HK-2 (cell line): ENCODE results near the gene NAA38.
"Not testable (repeated sequence)": the region's sequence is repeated elsewhere in the genome, so short reads cannot be mapped to it uniquely, and the experiment has no call there.

Experiments used
- DNase-seq: peaks from one replicate; pipeline ENCODE4 v3.0.0-alpha.2; 2018; ENCODE audit not compliant: unreplicated experiment

The NAA38 gene

DNA sequence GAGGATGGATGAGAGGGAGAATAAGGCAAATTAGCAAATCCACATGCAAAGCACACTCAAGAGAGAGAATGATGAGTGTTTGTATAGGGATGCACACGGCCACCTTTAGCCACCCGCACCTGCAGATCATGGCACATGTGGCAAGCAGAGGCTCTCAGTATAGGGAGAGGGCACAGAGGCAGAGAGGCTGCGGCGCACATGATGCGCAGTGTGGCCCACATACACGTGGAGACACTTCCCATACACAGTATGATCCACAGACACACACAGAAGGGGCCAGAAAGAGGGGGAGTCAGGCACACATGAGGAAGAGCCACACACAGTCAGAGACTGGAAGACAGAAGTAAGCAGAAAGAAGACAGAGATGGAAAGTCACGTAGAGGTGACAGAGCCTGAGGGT, 24.7 kb upstream of the NAA38 start:
- no peak for DNase-seq

DNA sequence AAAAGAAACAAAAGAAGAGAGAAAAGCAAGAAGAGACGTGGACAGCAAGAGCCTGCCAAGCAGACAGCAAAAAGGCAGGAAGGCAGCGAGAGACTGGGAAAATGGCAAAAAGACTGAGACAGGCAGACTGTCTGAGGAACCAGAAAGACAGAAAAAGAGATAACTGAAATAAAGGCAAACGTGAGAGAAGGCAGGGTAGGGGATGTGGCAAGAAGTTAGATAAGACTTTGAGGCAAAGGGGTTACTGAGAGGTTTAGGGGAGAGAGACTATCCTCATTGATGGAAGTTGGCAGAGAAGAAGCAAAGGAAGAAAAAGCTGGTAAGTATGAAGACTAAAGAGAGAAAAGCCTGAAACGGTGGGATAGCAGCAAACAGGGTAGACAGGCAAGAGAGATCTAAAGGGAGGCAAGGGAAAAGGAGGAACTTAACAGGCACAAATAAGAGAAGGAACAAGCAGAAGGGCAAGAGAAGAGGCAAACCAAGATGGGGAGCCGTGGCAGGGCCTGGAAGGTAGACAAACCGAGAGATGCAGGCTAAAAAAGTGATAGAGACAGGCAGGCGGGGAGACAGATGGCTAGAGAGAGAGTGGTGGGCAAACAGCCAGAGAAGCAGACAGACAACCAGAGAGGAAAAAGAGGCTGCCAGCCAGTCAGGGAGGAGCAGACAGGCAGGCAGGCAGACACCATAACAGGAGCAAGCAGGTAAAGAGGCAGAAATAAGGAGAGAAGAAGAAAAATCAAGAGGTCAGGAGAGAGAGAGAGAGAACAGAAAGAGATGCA, 24.1 kb upstream of the NAA38 start:
- no peak for DNase-seq

DNA sequence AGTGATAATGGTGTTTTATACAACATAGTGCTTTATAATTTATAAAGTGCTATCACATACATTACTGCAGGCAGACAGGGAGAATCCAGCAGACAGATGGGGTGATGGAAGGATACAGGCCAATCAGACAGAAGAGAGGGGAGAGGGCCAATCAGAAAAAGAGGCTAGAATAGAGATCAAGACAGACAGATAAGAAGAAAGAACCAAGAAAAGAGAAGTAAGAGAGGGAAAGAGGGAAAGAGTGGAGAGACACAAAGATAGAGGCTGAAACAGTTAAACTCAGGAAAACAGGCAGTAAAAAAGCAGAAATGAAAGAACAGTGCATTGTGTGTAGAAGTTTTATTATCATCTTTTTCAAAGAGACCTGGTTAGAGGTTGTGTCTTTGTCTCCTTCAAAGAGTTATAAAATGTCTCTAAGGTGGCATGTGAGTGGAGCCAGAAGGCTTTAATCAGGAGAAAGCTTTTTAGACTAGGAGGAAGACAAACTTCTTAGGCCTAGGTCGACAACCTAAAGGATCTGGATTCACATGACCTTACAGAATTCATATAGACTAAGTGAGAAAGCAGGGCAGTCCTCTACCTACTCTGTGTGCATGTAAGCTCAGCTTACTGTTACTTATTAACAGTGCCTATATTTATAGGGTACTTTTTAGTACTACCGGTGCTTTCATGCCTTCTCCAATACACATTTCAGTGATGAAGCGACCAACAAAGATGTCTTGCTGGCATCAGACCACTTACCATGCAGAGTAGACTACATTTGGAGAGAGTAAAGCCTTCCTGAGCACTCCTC, 22.9 kb upstream of the NAA38 start:
- DNase-seq, result no peak

DNA sequence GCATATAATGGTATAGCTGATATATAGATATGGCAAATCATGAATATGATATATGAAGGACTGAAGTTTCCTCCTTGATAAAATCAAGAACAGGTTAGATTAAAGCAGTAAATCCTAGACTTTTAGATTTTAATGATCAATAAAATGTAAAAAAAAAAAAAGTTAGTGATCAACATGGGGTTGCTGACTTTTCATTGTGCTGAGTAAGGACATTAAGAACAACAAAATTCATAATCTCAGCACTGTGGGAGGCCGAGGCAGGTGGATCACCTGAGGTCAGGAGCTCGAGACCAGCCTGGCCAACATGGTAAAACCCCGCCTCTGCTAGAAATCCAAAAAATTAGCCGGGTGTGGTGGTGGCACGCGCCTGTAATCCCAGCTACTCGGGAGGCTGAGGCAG, 20.9 kb upstream of the NAA38 start:
- DNase-seq, result no peak

DNA sequence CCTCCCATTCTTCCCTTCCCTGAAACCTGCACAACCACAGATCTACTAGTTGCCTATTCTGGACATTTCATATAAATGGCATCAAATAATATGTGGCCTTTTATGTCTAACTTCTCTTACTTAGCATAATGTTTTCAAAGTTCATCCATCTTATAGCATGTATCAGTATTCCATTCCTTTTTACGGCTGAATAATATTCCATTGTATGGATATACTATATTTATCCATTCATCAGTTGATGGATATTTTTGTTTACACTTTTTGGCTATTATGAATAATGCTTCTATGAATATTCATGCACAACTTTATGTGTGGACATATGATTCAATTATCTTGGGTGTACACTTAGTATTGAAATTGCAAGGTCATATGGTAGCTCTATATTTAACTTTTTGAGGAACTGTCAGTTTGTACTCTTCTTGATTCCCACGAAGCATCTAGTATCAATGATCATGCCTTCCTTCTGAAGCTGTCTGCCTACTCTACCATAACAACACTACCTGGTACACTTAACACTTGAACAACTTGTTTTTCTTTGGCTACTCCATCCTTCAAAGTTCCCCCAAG, 18.5 kb upstream of the NAA38 start:
- DNase-seq, result no peak

DNA sequence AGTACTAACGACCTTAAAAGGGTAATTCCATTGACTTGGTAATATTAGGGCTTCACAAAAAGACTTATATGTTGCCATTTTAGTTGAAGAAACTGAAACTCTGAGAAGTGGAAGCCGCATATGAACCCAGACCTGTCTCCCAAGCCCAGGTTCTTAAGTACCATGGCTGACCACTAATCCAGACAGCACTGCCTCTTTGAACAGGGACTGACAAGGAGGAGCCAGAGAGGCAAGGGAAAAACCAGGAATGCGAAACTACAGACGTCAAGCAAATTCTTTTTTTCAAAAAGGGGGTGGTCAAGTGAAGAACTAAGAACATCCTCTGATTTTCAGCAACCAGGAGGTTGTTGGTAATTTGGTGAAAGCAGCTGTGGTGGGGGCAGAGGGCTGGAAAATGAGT, 15.7 kb upstream of the NAA38 start:
- no peak for DNase-seq

DNA sequence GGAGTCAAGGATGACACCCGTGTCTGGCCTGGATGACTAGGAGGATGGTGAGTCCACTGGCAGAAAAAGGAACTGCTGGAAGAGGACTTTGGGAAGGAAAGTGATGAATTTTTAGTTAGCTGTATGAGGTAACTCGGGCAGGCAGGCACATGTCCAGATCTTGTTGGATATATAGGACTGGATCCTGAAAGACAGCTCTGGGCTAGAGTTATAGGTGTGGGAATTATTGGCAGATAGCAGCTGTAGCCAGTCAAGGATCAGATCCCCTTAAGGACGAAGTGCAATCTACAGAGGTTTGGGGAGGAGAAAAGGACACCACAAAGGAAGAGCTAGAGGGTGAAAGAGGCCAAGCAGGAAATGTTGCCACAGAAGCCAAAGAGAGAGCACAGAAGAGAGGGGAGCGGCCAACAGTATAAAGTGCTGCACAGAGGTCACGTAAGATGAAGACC, 10.5 kb upstream of the NAA38 start:
- no peak for DNase-seq

DNA sequence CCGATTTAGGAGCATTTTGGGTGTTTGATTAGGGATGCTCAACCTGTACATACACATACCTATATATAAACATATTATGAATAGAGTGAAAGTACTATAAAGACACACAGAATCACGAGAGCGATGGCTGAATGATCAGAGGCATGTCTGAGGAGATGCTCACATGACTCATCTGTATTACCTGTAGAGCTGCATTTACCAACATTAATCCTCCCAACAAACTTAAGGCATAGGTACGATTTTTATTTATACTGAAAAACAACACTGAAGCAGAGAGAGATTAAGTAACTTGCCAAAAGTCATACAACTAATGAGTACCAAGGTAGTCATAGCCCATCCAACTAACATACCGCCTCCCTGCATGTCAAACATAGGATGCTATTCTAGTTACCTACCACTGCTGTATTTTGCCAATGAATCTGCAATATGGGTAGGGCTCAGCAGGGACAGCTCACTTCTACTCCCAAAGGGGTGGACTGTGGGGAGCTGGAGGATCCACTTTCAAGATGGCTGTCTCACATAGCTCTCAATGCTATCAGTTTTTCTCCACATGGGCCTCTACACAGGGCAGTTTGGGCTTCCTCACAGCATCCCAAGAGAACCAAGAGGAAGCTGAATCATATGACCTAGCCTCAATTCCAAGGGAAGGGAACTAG, 7.8 kb upstream of the NAA38 start:
- DNase-seq, result no peak

DNA sequence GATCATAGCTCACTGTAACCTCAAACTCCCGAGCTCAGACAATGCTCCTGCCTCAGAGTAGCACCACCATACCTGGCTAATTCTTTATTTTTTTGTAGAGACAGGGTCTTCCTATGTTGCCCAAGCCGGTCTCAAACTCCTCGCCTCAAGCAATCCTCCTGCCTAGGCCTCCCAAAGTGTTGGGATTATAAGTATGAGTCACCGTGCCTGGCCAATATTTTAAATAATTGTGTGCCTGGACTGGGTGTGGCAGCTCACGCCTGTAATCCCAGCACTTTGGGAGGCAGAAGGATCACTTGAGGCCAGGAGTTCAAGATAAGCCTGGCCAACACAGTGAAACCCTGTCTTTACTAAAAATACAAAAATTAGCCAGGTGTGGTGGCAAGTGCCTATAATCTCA, 7.0 kb upstream of the NAA38 start:
- not testable (repeated sequence) for DNase-seq

DNA sequence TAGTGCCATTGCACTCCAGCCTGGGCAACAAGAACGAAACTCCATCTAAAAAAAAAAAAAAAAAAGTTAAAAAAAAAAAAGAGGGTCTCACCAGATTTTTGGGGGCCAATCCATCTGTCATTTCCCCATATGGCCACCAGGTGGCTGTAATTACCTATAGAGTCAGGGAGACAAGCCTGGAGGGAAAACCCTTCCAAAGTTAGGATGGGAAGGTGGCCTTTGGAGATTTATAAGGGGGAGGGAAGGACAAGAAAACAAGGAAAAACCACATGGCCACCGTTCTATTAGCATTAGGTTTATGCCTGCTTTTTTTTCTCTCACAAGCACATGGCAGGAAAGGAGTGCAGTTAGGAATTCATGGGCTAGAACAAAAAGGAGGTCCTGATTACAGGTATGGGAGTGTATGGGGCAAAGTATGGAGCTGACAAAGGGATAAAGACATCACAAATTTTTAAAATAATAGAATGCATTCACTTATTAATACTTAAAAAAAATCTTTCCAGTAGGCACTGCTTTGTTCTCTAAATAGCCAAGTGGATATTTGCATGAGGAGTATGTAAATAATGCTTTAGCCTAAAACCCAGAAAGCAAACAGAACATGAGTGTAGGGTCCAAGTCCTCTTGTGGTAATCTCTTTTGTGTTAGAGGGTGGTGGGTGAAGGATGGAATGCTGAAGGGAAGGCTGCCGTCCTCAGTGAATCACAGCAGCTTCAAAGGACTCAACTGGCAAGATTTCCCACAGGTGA, 5.5 kb upstream of the NAA38 start:
- peak; percentile 26 for DNase-seq

DNA sequence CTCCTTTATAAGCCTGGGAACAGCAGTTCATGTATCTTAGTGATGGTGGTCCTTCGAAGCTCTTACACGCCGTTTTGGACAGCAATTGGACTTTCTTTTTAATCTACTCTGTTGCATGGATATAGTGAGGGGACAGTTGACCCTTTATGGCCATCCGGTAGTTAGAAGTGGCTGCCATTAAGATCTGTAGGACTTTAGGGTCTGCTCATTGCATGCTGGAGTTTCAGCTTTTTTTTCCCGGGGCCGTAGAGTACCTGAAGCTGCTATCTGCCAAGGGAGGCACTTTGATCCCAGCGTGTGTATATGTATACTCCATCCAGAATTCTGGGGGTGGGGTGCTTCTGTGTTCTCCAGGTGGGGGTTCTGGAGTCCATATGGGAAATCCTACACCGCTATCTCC, 1.7 kb upstream of the NAA38 start:
- no peak for DNase-seq

DNA sequence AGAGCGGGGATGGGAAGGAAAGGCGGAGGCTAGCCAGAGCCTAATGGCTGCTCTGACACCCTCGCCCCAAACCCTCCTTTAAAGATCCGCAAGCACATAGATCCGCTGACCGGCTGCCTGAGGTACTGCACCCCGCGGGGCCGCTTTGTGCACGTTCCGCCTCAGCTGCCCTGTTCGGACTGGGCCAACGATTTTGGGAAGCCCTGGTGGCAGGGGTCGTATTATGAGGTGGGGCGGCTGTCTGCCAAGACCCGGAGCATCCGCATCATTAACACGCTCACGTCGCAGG, 1.1 kb upstream of the NAA38 start:
- peak; percentile 49 for DNase-seq

DNA sequence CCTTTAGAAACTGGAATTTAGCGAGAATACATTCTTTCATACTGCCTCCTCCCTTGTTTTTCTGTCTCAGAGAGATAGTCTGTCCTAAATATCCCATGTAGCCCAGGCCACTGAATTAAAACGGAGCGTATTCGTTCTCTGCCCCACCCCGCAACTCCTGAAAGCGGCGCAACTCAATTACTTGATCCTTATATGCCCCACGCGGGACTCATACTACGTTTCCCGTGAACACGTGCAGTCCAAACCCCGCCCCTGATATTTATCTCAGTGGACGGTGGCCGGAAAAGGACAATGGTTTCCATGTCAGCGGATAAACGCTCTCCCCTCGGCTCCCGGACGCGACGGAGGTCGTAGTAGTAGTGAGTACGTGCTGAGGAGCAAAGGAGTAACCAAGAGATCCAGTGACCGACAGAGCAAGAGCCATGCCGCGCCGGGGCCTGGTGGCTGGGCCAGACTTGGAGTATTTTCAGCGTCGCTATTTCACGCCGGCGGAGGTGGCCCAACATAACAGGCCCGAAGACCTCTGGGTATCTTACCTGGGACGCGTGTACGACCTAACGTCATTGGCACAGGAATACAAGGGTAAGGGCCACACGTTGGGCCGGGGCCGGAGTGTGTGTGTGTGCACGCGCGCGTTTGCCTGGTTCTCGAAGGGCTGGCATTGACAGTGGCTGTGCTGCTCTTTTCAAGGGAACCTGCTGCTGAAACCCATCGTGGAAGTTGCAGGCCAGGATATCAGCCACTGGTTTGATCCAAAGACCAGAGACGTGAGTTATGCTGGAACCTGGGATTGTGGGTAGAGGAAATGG, 558 bp upstream of the NAA38 start, which contains the start of gene CYB5D1:
CYB5D1 (plus strand) TSS at position 291 of the 809 bp plus-strand sequence; CDS start at position 423, 132 bp downstream.
- peak; percentile 89 for DNase-seq

DNA sequence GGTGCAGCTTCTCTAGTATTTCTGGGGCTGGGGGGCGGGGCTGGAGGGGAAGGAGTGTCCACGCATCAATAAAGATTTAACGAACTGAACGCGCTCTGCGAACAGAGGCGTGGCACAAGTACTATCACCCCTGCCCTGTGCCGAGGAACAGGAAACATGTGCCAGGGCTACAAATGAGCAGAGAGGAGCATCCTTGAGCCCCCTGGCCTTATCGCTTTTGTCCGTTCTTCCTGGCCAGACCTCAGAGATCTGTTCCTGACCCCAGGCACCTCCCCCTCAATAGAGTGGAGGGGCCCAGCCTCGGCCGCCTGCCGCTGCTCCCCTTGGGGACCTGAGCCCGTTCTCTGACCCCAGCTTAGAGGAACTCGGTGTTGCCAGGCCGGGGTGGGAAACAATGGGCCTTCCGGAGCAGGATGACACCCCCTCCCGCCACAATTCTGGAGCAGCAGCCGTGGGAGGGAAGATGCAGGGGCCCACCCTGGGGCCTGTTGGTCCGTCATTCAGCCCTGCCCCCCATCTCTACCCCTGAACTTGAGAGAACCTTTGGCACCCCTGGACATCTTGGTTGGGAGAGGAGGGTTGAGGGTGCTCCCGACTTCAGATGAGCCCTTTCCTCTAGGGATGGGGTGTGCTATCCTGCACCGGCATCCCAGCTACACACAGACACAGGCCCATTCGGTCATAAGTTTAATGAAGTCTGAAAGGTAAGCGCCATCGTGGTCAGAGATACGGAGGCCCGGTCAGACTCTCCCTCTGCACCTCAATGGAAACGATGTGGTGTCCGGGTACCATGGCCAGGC, 1.1 kb downstream of the NAA38 start:
- peak; percentile 28 for DNase-seq

DNA sequence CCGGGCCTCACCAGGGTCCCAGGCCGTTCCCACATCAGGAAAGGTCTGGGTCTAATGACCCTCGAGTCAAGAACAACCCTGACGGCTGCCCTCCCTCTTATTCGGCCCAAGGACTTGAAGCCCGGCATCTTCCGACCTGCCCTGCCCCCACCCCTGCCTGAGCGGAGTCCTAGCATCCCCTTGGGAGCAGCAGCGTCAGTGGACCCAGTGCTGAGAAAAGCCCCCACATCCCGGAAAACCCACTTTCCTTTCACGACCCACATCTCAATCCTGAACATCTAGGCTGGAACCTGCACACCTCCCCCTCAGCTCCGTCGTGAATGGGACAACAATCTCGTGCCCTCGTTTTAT, 1.7 kb downstream of the NAA38 start:
- no peak for DNase-seq

DNA sequence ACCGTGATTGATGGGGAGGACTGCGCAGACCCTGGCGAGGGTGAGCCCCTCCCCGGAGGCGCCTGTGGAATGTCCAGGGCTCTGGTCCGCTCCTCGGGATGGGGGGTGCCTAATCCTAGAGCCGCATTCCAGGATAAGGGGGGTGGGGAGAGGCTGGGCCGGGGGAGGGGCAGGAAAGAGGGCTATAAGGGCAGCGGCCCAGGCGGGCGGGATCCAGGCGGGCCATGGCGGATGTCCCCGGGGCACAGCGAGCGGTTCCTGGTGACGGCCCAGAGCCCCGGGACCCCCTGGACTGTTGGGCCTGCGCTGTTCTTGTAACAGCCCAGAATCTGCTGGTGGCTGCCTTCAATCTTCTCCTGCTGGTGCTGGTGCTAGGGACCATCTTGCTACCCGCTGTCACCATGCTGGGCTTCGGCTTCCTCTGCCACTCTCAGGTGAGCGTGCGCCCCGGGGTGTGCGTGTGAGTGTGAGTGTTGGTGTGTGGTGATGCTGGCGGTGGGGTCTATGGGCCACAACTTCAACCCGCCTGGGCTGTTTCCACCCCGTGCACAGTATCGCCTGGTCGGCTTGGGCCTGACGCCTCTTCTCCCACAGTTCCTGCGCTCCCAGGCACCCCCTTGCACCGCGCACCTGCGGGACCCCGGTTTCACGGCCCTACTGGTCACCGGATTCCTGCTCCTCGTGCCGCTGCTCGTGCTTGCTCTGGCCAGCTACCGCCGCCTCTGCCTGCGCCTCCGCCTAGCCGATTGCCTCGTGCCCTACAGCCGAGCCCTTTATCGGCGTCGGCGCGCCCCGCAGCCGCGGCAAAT, 2.3 kb downstream of the NAA38 start, which contains the start of gene TMEM88:
TMEM88 (plus strand) TSS at position 216 of the 809 bp plus-strand sequence; CDS start at position 225, 9 bp downstream.
- no peak for DNase-seq

DNA sequence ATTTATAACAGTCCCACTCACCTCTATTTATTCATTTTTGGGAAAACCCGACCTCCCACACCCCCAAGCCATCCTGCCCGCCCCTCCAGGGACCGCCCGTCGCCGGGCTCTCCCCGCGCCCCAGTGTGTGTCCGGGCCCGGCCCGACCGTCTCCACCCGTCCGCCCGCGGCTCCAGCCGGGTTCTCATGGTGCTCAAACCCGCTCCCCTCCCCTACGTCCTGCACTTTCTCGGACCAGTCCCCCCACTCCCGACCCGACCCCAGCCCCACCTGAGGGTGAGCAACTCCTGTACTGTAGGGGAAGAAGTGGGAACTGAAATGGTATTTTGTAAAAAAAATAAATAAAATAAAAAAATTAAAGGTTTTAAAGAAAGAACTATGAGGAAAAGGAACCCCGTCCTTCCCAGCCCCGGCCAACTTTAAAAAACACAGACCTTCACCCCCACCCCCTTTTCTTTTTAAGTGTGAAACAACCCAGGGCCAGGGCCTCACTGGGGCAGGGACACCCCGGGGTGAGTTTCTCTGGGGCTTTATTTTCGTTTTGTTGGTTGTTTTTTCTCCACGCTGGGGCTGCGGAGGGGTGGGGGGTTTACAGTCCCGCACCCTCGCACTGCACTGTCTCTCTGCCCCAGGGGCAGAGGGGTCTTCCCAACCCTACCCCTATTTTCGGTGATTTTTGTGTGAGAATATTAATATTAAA, 3.1 kb downstream of the NAA38 start:
- no peak for DNase-seq

DNA sequence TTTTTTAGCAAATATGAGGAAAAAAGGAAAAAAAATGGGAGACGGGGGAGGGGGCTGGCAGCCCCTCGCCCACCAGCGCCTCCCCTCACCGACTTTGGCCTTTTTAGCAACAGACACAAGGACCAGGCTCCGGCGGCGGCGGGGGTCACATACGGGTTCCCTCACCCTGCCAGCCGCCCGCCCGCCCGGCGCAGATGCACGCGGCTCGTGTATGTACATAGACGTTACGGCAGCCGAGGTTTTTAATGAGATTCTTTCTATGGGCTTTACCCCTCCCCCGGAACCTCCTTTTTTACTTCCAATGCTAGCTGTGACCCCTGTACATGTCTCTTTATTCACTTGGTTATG, 3.7 kb downstream of the NAA38 start:
- no peak for DNase-seq
